ENCODE measurements around the gene ATP11B.
"Not testable (repeated sequence)": the region's sequence is repeated elsewhere in the genome, so short reads cannot be mapped to it uniquely, and the experiment has no call there.

ATP11B gene

GRCh38 chr3:182786564-182787196, 6.6 kb upstream of the ATP11B start:
- Mint-ChIP-seq H3K4me1 (ENCODE audit: low read depth) (peaks cover 15% of the 10 kb centered on the region), H3K9me3 (no peaks in the 10 kb centered on the region)

GRCh38 chr3:182787302-182788036, 5.8 kb upstream of the ATP11B start:
- Mint-ChIP-seq H3K4me3 (no peak overlapping the region), H3K27me3 (no peaks in the 10 kb centered on the region), H3K9me3 (no peaks in the 10 kb centered on the region), H3K4me1 (ENCODE audit: low read depth) (peaks cover 12% of the 10 kb centered on the region), H3K36me3 (ENCODE audit: low read depth) (no peaks in the 10 kb centered on the region), H3K27ac (no peak overlapping the region)

More at GRCh38 chr3:182786564-182787196, 6.6 kb upstream of the ATP11B start:
- Mint-ChIP-seq H3K27me3 (no peaks in the 10 kb centered on the region), H3K36me3 (ENCODE audit: low read depth) (no peaks in the 10 kb centered on the region), H3K4me3 (no peak overlapping the region), H3K27ac (no peak overlapping the region)

GRCh38 chr3:182789371-182789770, 3.9 kb upstream of the ATP11B start:
- H3K27me3 Mint-ChIP-seq, result no peaks in the 10 kb centered on the region
- H3K36me3 Mint-ChIP-seq (ENCODE audit: low read depth), result no peaks in the 10 kb centered on the region
- H3K27ac Mint-ChIP-seq, result no peak overlapping the region
- H3K4me3 Mint-ChIP-seq, result no peak overlapping the region
- H3K4me1 Mint-ChIP-seq (ENCODE audit: low read depth), result peaks cover 12% of the 10 kb centered on the region
- no peaks in the 10 kb centered on the region for H3K9me3 Mint-ChIP-seq

- H3K36me3 Mint-ChIP-seq (ENCODE audit: low read depth), result no peaks in the 10 kb centered on the region
- H3K9me3 Mint-ChIP-seq, result no peaks in the 10 kb centered on the region
- peaks cover 14% of the 10 kb centered on the region for H3K4me1 Mint-ChIP-seq (ENCODE audit: low read depth)
- H3K27me3 Mint-ChIP-seq, result no peaks in the 10 kb centered on the region
- H3K27ac Mint-ChIP-seq, result no peak overlapping the region
- H3K4me3 Mint-ChIP-seq, result no peak overlapping the region
These were observed 2.7 kb upstream of the ATP11B start for GRCh38 chr3:182790612-182791011.

GRCh38 chr3:182793663-182794454, 555 bp downstream of the ATP11B start:
- H3K27me3 Mint-ChIP-seq, result no peaks in the 10 kb centered on the region
- peaks cover 36% of the 10 kb centered on the region for H3K4me1 Mint-ChIP-seq (ENCODE audit: low read depth)
- H3K4me3 Mint-ChIP-seq, result peak overlapping the region; percentile 89
- peak overlapping the region; percentile 93 for H3K27ac Mint-ChIP-seq
- H3K9me3 Mint-ChIP-seq, result no peaks in the 10 kb centered on the region
- peaks cover 10% of the 10 kb centered on the region for H3K36me3 Mint-ChIP-seq (ENCODE audit: low read depth)

- Mint-ChIP-seq H3K36me3 (ENCODE audit: low read depth) (peaks cover 10% of the 10 kb centered on the region), H3K4me1 (ENCODE audit: low read depth) (peaks cover 38% of the 10 kb centered on the region), H3K9me3 (no peaks in the 10 kb centered on the region), H3K27me3 (no peaks in the 10 kb centered on the region), H3K27ac (peak overlapping the region; percentile 93), H3K4me3 (peak overlapping the region; percentile 89)
These were observed 1.4 kb downstream of the ATP11B start for GRCh38 chr3:182794455-182795388.

- Mint-ChIP-seq H3K4me1 (ENCODE audit: low read depth) (peaks cover 38% of the 10 kb centered on the region), H3K9me3 (no peaks in the 10 kb centered on the region), H3K27ac (peak overlapping the region; percentile 93), H3K36me3 (ENCODE audit: low read depth) (peaks cover 10% of the 10 kb centered on the region), H3K27me3 (no peaks in the 10 kb centered on the region), H3K4me3 (peak overlapping the region; percentile 89)
These were observed 2.1 kb downstream of the ATP11B start for GRCh38 chr3:182795389-182795782.

- no peaks in the 10 kb centered on the region for H3K9me3 Mint-ChIP-seq
- H3K36me3 Mint-ChIP-seq (ENCODE audit: low read depth), result peaks cover 10% of the 10 kb centered on the region
- H3K27me3 Mint-ChIP-seq, result no peaks in the 10 kb centered on the region
- H3K27ac Mint-ChIP-seq, result peak overlapping the region; percentile 87
- peaks cover 43% of the 10 kb centered on the region for H3K4me1 Mint-ChIP-seq (ENCODE audit: low read depth)
- H3K4me3 Mint-ChIP-seq, result peak overlapping the region; percentile 50
These were observed 3.0 kb downstream of the ATP11B start for GRCh38 chr3:182796310-182796709.

GRCh38 chr3:182797876-182798275, 4.6 kb downstream of the ATP11B start:
- Mint-ChIP-seq H3K27me3 (no peaks in the 10 kb centered on the region), H3K4me1 (ENCODE audit: low read depth) (peaks cover 48% of the 10 kb centered on the region), H3K4me3 (no peak overlapping the region), H3K36me3 (ENCODE audit: low read depth) (peaks cover 10% of the 10 kb centered on the region), H3K9me3 (no peaks in the 10 kb centered on the region), H3K27ac (no peak overlapping the region)

- not testable (repeated sequence) for H3K36me3 Mint-ChIP-seq (ENCODE audit: low read depth); H3K27ac Mint-ChIP-seq; H3K9me3 Mint-ChIP-seq; H3K4me3 Mint-ChIP-seq; H3K27me3 Mint-ChIP-seq
- H3K4me1 Mint-ChIP-seq (ENCODE audit: low read depth), result peaks cover 58% of the 10 kb centered on the region
These were observed 5.8 kb downstream of the ATP11B start for GRCh38 chr3:182799143-182799542.

- peaks cover 18% of the 10 kb centered on the region for H3K36me3 Mint-ChIP-seq (ENCODE audit: low read depth)
- no peaks in the 10 kb centered on the region for H3K9me3 Mint-ChIP-seq
- peaks cover 68% of the 10 kb centered on the region for H3K4me1 Mint-ChIP-seq (ENCODE audit: low read depth)
- no peaks in the 10 kb centered on the region for H3K27me3 Mint-ChIP-seq
- H3K4me3 Mint-ChIP-seq, result no peak overlapping the region
- no peak overlapping the region for H3K27ac Mint-ChIP-seq
These were observed 7.2 kb downstream of the ATP11B start for GRCh38 chr3:182800508-182800907.

GRCh38 chr3:182802413-182803390, 9.4 kb downstream of the ATP11B start:
- Mint-ChIP-seq H3K4me3 (no peak overlapping the region), H3K27ac (no peak overlapping the region), H3K27me3 (no peaks in the 10 kb centered on the region), H3K9me3 (no peaks in the 10 kb centered on the region), H3K36me3 (ENCODE audit: low read depth) (peaks cover 12% of the 10 kb centered on the region), H3K4me1 (ENCODE audit: low read depth) (peaks cover 62% of the 10 kb centered on the region)

GRCh38 chr3:182803596-182803995, 10.3 kb downstream of the ATP11B start:
- H3K27me3 Mint-ChIP-seq, result no peaks in the 10 kb centered on the region
- H3K27ac Mint-ChIP-seq, result no peak overlapping the region
- H3K4me1 Mint-ChIP-seq (ENCODE audit: low read depth), result peaks cover 60% of the 10 kb centered on the region
- H3K36me3 Mint-ChIP-seq (ENCODE audit: low read depth), result peaks cover 12% of the 10 kb centered on the region
- H3K4me3 Mint-ChIP-seq, result no peak overlapping the region
- no peaks in the 10 kb centered on the region for H3K9me3 Mint-ChIP-seq

All from stimulated activated naive CD8-positive, alpha-beta T cell treated with anti-CD3 and anti-CD28 coated beads, Interleukin-15, Interleukin-2, amounts not matched to agents 100 ng/mL and 50 ng/mL, for 24 hours (primary cell).